Measurements from ENCODE around the gene POU2F1.
A peak's percentile ranks its signal among the peaks of the same experiment; 100 is the strongest.
"Not testable (repeated sequence)": the region's sequence is repeated elsewhere in the genome, so short reads cannot be mapped to it uniquely, and the experiment has no call there.

Gene POU2F1

DNA sequence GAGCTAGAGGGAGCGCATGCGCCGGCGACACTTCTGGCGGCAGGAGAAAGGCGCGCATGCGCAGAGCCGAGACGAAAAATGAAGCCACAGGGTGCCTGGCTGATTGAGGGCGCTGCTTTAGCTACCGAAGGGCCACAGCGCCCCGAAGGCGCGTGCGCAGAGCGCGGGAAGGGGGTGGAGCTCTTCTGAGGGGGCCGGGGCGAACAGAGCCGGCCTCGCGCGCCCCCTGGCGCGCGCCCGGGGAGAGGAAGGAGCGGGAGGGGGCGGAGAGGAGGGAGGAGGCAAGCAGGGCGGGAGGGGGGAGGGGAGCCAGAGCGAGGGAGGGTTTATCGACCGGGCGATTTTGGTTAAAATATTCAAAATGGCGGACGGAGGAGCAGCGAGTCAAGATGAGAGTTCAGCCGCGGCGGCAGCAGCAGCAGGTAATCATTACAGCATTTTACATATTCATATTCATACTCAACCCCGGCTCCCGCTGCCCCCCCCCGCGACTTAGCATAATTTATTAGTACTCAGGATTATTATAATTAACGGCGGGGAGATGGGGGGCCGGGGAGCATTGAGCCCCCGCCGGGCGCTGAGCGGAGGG is at the start of gene POU2F1:
TSS of gene POU2F1 (plus strand) at position 350 of the 589 bp plus-strand sequence. CDS start at position 362, 12 bp downstream.
- DNase-seq = peak; percentile 75 to 90

DNA sequence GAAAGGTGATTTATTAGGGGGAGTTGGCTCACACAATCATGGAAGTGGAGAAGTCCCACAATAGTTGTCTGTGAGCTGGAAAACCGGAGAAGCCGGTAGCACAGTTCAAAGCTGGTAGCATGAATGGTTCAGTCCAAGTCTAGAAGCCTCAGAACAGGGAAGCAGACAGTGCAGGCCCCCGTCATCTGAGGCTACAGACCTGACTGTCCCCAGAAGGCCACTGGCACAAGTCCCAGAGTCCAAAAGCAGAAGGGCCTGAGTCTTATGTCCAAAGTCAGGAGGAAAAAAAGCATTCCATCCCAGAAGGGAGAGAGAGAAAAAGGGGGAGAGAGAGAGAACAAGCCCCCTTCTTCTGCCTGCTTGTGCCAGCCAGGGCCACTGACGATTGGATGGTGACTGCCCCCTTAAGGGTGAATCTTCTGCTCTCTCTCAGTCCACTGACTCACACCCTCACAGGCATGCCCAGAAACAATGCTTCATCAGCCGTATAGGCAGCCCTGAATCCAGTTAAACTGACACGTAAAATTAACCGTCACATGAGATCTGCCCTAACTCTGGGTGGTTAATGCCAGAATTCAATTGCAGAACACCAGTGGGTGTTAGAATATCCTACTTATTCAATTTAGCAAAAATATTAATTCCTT is 49.3 kb upstream of the POU2F1 start:
- no peak for DNase-seq

DNA sequence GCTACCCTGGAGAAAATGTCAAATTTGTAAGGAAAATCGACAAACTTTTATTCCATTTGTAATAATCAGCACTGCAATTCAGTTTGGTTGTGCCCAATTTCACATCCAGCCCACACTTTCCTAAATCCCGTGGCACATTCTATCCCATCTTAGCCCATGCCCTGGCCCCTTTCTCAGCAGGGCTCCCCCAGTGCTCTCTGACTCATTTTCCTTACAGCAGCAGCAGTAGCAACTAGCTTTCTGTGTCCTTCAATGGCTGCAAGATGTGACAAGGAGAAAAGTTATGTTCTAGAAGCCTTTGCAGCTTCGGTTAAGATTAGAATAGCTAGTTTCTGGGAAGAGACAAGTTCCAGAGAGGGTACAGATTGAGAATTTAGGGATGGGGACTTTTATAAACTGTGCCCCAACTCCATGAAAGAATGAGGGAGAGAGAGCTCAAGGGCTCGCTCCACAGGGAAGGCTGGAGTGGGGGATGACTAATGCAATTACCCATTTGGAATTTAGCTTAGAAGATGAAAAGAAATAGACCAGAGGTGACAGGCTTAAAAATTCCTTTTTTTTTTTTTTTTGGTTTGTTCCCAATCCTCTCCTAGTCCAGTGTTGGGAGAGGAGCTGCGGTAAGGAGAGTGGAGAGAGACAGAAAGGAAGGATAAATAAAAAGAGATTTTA is 47.0 kb upstream of the POU2F1 start:
- no peak for DNase-seq

DNA sequence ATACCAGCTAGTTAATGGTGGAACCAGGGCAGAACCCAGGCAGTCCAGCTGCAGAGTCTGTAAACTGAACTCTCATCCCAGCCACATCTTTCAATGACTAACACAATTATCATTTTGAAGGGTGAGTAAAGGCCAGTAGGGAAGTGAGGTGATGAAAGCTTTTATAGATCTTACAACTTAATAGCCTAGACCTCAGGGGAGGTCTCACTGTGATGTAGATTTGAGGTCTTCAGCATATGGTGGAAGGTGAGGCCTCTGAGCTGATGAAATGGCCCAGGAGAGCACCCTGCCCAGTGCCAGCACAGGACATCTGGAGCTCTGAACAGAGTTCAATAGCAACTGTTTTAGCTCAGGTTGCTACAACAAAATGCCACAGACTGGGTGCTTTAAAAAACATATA is 44.8 kb upstream of the POU2F1 start:
- DNase-seq = no peak

DNA sequence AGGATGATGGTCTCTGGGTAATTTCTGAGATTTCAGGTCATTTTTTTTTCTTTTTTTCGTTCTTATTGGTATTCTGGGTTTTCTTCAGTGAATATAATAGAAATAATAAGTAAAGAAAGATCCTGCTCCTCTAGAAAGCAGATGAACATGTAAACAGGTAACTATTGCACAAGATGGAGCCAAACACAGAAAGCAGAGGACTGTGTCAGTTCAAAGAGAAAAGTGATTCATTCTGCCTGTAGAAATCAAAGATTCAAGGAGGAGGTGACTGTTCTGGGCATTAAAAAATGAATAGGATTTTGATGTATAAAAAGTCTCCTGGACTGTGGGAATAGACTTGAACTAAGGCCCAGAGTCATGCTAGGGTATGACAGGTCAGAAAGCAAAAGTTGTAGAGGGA is 41.9 kb upstream of the POU2F1 start:
- DNase-seq = no peak

DNA sequence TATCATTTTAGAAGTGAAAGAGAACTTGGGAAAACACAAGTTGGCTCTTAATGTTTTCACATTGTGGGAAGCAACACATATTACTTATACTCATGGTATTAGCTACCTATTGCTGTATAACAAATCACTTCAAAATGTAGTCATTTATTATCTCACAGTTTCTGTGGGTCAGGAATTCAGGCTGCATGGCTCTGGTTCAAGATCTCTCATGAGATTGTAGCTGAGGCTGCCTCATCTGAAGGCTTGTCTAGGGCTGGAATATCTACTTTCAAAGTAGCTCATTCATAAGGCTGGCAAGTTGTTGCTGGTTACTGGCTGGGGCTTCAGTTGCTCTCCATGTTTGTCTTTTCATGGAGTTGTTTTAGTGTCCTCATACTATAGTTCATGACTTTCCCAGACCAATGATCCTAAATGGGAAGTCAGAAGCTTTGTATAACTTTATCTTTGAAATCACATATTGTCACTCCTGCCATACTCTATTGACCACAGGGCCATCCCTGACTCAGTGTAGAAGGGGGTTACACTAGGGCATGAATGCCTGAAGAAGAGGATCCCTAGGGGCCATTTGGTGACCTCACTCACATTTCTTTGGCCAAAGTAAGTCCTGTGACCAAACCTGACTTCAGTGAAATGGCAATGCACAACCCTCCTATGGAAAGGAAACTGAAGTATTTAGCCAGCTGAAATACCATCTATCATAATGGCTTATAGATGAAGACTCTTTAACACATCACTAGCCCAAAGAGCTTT is 37.9 kb upstream of the POU2F1 start:
- no peak for DNase-seq

DNA sequence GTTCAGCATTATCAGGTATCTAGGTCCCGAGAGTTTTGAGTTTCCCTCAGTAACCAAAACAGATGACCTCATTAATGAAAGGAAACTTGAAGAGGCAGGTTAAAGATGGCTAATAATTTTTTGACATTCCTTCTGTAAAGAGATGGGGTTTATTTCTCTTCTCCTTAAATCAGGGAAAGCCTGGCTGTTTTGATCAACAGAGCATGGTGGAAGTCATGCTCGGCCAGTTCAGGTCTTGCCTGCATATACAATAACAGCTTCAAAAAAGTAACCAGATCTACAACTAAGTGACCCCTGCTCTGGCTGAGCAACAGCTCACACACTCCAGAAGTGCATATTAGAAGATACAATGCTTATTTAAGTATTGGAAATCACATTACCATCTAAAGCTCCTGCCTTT is 36.6 kb upstream of the POU2F1 start:
- DNase-seq = no peak

DNA sequence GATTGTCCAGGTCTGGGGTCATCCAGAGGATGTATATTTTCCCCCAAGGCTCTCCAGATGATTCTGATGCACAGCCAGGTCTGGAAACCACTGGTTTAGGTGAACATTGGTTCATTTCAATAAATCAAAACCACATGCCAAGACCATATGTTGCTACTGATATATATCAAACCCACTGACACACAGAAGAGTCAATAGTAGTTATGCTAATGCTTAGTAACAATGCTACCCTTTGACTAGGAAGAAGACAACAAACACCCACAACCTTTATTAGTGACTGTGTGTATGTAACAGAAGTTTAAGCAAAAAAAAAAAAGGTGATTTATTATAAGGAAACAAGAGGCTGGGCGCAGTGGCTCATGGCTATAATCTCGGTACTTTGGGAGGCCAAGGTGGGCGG is 35.6 kb upstream of the POU2F1 start:
- DNase-seq = no peak

DNA sequence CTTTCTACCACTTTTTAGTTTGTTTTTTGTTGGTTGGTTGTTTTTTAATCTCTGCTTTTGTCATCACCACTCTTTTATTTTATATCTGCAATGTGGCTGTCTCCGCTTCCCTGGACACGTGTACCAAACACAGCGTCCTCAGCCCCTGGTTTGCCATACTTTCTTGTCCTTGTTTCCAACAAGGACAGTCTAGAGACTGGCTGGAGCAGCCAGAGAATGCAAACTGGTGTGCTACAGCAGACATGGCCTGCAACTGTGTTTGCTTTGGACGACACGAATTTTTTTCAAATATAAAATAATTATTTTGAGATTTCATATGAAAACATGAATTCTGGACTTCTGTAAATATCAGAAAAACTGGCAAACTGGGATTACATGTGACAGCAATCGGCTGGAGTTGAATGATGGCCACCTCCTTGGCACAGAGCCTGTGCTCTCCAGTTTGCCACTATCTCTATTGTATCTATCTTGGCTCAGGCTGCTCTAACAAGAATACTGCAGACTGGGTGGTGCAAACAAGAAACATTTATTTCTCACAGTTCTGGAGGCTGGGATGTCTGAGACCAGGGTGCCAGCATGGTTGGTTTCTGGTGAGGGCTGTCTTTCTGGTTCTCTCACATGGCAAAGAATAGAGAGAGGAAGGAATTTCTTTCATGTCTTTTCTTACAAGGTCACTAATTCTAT is 34.6 kb upstream of the POU2F1 start:
- no peak for DNase-seq

DNA sequence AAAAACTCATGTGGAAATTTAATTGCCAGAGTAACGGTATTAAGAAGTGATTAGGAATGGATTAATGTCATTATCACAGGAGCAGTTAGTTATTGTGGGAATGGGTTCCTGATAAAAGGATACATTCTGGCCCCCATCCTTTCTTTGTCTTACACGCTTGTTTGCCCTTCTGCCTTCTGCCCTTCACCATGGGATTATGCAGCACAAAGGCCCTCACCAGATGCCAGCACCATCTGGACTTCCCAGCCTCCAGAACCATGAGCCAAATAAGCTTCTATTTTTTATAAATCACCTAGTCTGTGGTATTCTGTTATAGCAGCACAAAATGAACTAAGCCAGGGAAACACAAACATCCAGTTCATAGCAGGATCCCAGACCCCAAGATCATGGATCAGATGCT is 33.9 kb upstream of the POU2F1 start:
- no peak for DNase-seq

DNA sequence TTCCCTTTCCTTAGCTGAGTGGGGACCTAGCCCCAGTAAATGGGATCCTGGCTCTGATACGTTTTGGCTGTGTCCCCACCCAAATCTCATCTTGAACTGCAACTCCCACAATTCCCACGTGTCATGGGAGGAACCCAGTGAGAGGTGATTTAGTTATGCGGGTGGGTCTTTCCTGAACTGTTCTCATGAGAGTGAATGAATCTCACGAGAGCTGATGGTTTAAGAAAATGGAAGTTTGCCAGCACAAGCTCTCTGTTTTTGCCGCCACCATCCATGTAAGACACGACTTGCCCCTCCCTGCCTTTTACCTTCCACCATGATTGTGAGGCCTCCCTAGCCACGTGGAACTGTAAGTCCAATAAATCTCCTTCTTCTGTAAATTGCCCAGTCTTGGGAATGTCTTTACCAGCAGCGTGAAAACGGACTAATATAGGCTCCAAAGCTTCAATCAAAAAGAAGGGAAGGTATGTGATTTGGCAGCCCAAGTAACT is 29.9 kb upstream of the POU2F1 start:
- no peak for DNase-seq

DNA sequence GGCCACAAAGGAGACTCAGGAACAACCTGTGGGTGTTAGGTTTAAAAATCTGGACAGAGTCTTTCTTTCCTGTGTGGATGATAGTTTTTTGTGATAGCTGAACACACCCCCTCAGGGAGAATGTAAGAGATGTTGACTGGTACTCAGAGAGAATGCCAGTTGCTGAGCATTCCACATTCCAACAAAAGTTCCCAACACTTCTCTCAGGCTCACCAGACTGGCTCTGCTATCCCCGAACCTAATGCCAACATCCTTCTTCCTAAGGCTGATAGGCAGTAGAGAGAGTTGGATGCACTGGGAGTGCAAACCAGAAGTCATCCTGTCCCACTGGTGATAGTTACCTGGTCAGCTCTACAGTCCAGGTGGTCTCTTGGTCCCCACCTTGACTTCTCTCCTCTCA is 28.7 kb upstream of the POU2F1 start:
- DNase-seq = no peak

DNA sequence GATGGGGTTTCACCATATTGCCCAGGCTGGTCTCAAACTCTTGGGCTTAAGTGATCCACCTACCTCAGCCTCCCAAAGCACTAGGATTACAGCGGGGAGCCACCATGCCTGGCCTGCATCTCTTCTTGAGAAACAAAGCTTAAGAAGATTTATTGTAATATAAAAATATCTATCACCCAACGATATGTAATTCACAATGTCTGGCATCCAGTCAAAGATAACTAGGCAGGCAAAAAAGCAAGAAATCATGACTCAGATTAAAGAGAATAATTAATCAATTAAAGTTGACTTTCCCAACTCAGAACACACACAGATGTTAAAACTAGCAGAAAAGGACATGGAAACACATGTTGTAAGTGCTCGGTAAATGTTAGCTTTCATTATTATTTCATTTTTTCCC is 26.5 kb upstream of the POU2F1 start:
- DNase-seq = no peak

DNA sequence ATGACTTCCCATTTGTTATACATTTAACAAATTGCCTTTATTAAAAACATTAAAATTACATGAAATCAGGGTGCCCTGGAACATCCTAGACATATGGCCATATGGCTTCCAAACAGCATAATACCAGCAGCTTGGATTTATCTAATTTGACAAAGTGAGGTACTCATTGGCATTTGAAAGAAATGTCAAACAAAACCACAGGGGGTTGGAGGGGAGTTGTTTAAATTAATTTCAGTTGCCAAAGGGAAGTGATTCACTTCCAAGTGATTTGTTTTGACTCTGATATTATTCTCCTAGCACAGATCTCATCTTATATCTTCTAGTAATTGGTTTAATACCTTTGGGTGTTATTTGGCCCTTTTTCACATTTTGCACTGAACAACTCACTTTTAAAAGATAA is 24.5 kb upstream of the POU2F1 start:
- peak in 1 of 2 experiments; percentile 11 for DNase-seq

DNA sequence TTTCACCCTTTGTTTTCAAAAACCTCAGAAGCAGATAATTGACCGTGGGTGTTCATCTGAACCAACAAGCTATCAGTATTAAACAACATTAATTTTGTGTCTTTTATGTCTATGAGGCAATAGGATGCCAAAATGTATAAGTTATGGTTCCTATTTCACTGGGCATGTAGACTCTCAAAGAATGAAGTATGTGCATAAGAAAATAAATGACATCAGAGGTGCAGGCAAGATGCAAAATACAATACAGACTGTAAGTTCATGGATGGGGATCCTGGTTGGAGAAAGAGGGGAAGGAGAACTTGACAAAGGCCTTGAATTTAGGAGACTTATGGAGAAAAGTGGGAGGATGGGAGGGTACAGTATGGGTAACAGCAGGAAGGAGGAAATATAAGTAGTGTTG is 23.4 kb upstream of the POU2F1 start:
- no peak for DNase-seq

DNA sequence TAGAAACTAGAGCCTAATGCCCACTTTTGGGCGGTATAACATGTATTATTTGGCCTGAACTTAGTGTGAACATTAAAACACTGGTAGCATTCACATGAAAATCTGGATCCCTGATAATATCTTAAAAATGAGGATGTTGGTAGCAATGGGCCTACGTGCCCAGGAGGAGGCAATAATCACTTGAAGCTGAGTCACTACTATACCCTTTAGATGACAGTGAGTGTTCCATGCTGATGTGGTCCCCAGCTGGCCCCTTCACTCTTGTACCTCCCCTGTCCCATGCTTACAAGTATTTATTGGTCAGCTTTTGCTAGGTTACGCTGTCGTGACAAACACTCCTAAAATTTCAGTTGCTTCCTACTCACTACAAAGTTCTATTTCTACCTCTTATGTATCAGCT is 23.0 kb upstream of the POU2F1 start:
- no peak for DNase-seq

DNA sequence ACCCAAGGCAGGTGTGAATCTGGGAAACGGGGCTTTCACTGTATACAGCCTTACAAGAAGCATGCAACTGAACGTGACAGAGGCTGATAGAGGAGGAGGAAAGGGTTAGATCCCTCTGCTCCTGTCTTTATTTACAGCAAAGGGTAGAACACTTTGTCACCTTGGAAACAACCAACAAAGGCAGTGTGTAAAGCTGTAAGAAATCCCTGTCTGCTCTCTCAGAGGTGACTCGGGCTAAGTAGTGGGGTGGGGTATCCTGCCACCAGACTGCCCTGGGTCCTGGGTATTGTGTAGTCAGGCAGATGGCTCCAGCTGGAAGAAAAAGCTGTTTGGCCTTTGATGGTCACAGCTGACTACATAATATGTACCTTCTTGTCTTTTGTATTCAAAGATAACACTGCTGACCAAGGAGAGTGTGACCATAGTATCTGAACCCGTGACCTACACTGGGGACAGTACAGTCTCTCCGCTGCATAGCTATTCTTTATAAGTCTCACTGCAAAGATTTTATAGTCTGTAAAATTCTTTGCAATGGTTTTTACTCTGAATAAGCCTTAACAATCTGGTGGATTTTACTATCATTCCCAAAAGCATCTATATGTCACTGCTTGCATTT is 22.1 kb upstream of the POU2F1 start:
- DNase-seq = no peak

DNA sequence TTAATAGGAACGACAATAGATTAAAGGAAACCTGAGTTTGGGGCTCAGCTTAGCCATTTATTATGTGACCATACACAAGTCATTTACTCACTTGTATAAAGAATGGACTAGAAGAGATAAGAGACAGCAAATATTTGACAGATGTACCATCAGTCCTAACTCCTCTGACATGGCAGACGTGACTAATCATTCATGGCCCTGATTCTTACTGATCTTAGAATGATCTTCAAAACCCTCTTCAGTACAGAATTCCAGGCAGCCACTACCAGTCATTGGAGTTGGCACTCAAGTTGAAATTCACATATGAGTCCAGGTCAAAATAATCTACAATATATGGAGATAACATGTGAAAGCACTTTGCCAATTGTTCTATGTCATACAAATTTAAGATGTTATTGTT is 21.0 kb upstream of the POU2F1 start:
- no peak for DNase-seq

DNA sequence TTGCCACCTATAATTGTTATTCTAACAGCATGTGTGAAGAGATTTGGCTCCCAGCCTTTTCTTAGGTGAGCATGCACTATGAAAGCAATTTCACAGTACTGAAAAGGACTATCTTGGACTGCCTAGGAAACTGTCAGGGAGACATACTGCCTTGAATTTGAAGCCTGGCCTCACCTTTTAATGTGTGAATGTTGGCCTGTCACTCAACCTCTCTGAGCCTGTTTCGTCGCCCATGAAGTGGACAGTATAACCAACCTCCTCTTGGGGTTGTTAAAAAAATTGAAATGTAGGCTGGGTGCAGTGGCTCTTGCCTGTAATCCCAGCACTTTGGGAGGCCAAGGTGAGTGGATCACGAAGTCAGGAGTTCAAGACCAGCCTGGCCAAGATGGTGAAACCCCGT is 20.4 kb upstream of the POU2F1 start:
- no peak for DNase-seq

DNA sequence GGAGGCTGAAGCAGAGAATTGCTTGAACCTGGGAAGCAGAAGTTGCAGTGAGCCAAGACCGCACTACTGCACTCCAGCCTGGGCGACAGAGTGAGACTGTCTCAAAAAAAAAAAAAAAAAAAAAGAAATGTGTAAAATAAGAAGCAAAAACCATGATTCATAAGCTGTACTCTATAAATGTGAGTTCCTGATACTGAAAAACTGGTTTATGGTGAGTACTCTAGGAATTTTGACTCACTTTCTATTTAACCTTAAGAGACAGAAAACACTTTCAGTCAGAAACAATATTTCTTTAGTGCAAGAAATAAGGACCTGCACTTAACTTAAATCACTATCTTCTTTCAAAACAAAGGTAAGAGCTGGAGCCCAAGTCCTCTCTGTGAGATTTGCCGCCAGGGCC is 19.9 kb upstream of the POU2F1 start:
- no peak for DNase-seq

DNA sequence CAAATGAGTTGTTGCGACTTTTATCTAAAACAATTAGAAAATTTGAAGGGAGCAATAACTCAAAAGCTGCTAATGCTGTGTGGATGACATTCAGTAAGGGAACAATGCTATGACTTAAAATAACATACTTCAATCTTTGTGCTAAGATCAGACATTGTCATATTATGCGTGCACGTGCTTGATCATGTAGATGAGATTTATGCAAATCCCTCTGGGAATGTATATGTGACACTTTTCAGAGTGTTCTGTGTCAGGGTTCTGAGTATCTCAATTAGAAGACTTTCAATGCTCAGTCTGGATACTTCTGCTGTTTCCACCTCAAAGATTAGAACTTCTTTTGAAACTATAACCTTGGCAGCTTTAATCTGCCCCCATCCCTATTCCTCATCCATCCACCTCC is 18.6 kb upstream of the POU2F1 start:
- DNase-seq = no peak

DNA sequence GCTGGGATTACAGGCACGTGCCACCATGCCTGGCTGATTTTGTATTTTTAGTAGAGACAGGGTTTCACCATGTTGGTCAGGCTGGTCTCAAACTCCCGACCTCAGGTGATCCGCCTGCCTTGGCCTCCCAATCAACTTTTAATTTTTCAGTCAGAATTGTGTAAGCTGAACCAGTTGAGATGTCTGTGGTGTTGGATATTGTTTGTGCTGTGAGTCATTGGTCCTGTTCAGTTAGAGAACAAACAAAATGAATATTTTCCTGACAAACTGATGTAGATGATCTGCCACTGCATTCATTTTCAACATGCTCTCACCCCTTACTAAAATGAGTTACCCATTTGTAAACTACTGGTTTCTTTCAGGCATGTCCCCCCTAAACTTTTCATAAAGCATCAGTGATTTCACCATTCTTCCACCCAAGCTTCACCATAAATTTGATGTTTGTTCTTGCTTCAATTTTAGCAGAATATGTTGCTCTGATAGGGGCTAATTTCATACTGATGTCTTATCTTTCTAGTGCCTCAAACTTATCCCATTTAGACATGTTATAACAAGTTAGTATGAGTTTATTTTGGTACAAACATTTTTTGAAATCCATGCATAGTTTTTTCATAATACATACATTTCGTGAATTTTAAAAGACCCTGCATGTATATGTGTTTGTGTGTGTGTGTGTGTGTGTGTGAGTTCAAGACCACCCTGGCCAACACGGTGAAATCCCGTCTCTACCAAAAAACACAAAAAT is 15.2 kb upstream of the POU2F1 start:
- DNase-seq = not testable (repeated sequence)

Measured in SW 1271 (cell line).